Measurements from ENCODE around the gene SPATA19.

Gene SPATA19

DNA sequence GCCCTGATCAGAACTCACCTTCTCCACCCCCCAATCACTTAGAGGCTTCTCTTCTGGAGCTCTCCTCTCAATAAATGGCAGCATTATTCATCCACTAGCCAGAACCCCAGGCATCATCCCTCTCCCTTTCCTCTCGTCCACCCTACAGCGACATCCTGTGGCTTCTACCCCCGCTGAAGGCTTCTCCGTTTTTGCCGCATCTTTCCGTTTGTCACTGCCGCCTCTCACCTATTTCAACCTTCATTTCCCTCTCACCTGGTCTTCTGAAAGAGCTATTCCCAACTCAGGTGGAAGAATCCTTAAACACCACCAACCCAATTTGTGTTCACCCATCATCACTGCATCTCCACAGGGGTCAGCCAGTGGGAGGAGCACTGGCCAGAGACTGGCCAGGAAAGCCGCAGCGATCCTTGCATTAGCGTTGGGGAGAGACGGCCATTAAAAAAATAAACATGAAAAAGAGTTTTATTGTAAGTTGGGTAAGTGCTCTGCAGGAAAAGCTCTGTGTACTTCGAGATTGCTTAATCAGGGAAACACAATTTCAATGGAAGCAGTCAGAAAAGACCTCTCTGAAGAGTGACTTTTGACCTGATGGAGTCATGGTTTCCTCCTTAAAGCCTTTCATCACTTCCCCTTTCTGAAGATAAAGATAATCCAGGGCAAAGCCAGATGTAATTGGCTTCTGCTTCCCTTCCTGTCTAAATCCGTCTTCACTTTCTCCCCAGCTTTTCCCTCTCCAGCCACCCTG is 36.7 kb downstream of the SPATA19 start:
- H3K4me3 ChIP-seq: no peak overlapping the region
- H3K9me3 ChIP-seq (ENCODE audit: low read depth, low read length): no peaks in the 10 kb centered on the region
- no peak for DNase-seq (ENCODE audit: low read depth, low spot score)
- TF ChIP-seq FOXP2 (optimal IDR thresholded peaks at IDR 0.05; ENCODE audit: control extremely low read depth, extremely low read length, insufficient read depth): no peak
- no peak for TF ChIP-seq POLR2AphosphoS5 (IDR thresholded peaks at IDR 0.05; ENCODE audit: borderline replicate concordance, low read depth, low read length)
- TF ChIP-seq EZH2 (IDR thresholded peaks at IDR 0.05): no peak
- H3K9ac ChIP-seq (ENCODE audit: insufficient read length): no peak overlapping the region
- no peaks in the 10 kb centered on the region for H3K36me3 ChIP-seq (ENCODE audit: insufficient read depth, low read length)
- H3K27ac ChIP-seq: no peak overlapping the region

DNA sequence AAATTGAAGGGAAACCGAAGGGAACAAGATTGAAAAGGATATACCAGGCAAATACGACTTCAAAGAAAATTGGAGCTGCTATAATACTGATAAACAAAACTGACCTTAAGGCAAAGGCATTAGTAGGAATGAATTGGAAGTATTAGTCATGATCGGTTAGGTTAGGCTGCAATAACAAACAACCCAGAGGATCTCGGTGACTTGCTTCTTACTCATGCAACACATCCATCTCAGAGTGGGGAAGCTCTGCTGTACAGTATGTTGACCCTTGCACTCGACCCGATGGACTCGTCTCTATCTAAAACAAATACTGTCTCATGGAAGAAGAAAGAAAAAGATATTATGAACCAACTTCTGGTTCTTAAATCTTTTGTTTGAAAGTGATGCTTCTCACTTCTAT is 42.3 kb downstream of the SPATA19 start:
- no peaks in the 10 kb centered on the region for H3K36me3 ChIP-seq (ENCODE audit: insufficient read depth, low read length)
- TF ChIP-seq POLR2AphosphoS5 (IDR thresholded peaks at IDR 0.05; ENCODE audit: borderline replicate concordance, low read depth, low read length) (no peak), EZH2 (IDR thresholded peaks at IDR 0.05) (no peak), FOXP2 (optimal IDR thresholded peaks at IDR 0.05; ENCODE audit: control extremely low read depth, extremely low read length, insufficient read depth) (no peak)
- no peak overlapping the region for H3K4me3 ChIP-seq
- no peak overlapping the region for H3K27ac ChIP-seq
- no peaks in the 10 kb centered on the region for H3K9me3 ChIP-seq (ENCODE audit: low read depth, low read length)
- DNase-seq (ENCODE audit: low read depth, low spot score): no peak
- H3K9ac ChIP-seq (ENCODE audit: insufficient read length): no peak overlapping the region

DNA sequence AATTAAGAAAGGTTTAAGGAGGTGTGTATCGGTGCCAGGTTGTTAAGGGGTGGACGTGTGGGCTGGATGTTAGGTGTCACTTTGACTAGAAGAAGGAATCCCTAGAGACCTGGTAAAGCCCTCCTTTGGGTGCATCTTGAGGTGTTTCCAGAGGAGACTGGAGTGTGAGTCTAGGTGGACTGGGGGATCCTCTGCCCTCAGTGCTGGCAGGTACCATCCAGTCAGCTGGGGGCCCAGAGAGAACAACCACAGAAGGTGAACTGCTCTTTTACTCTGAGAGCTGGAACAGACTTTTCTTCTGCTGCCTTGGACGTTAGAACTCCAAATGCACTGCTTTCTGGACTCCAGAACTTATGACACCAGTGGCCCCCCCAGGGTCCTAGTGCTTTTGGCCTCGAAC is 44.0 kb downstream of the SPATA19 start:
- DNase-seq (ENCODE audit: low read depth, low spot score): no peak
- TF ChIP-seq EZH2 (IDR thresholded peaks at IDR 0.05): no peak
- TF ChIP-seq POLR2AphosphoS5 (IDR thresholded peaks at IDR 0.05; ENCODE audit: borderline replicate concordance, low read depth, low read length): no peak
- TF ChIP-seq FOXP2 (optimal IDR thresholded peaks at IDR 0.05; ENCODE audit: control extremely low read depth, extremely low read length, insufficient read depth): no peak
- H3K27ac ChIP-seq: no peak overlapping the region
- H3K36me3 ChIP-seq (ENCODE audit: insufficient read depth, low read length): no peaks in the 10 kb centered on the region
- no peak overlapping the region for H3K9ac ChIP-seq (ENCODE audit: insufficient read length)
- no peaks in the 10 kb centered on the region for H3K9me3 ChIP-seq (ENCODE audit: low read depth, low read length)
- no peak overlapping the region for H3K4me3 ChIP-seq

DNA sequence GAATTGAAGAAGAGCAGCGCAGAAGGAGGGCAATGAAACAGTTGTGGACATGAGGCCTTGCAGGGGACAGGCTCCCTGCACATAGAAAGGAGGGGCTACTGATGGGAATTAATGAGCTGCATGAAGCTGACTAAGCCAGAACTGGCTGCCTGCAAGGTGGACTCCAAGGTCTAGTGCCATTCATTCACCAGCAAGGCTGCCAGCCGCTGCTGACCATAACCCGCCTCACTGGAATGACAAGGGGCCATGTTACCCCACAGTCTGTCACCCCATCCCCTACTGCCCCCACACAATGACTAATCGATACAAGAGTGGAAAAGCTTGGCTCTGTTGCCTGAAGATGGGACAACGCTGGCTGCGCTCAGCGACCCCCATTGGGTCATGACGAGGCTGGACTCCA is 44.6 kb downstream of the SPATA19 start:
- Histone ChIP-seq H3K9me3 (ENCODE audit: low read depth, low read length) (no peaks in the 10 kb centered on the region), H3K9ac (ENCODE audit: insufficient read length) (no peak overlapping the region), H3K27ac (no peak overlapping the region), H3K4me3 (no peak overlapping the region), H3K36me3 (ENCODE audit: insufficient read depth, low read length) (no peaks in the 10 kb centered on the region)
- no peak for DNase-seq (ENCODE audit: low read depth, low spot score)
- TF ChIP-seq EZH2 (IDR thresholded peaks at IDR 0.05): no peak
- no peak for TF ChIP-seq POLR2AphosphoS5 (IDR thresholded peaks at IDR 0.05; ENCODE audit: borderline replicate concordance, low read depth, low read length)

DNA sequence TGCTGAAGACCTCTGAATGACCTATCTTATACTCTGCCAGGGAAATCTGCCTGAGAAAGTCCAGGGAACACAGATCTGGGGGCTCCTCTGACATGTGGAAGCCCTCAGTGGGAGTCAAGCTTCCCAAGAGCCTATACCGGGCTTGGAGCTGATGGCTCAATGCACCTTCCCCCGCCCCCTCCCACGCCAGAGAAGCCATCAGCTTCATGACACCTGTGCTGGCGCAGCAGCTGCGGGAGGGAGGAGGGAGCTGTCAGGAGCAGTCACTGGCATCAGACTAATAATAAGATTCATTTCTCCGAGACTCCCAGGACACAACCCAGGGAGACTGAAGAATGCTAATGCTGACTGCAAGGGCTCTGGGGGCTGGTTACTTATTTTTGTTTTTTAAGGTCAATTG is 47.8 kb downstream of the SPATA19 start:
- no peaks in the 10 kb centered on the region for H3K36me3 ChIP-seq (ENCODE audit: insufficient read depth, low read length)
- DNase-seq (ENCODE audit: low read depth, low spot score): no peak
- H3K27ac ChIP-seq: no peak overlapping the region
- no peaks in the 10 kb centered on the region for H3K9me3 ChIP-seq (ENCODE audit: low read depth, low read length)
- H3K4me3 ChIP-seq: no peak overlapping the region
- TF ChIP-seq FOXP2 (optimal IDR thresholded peaks at IDR 0.05; ENCODE audit: control extremely low read depth, extremely low read length, insufficient read depth) (no peak), POLR2AphosphoS5 (IDR thresholded peaks at IDR 0.05; ENCODE audit: borderline replicate concordance, low read depth, low read length) (no peak), EZH2 (IDR thresholded peaks at IDR 0.05) (no peak)
- no peak overlapping the region for H3K9ac ChIP-seq (ENCODE audit: insufficient read length)

DNA sequence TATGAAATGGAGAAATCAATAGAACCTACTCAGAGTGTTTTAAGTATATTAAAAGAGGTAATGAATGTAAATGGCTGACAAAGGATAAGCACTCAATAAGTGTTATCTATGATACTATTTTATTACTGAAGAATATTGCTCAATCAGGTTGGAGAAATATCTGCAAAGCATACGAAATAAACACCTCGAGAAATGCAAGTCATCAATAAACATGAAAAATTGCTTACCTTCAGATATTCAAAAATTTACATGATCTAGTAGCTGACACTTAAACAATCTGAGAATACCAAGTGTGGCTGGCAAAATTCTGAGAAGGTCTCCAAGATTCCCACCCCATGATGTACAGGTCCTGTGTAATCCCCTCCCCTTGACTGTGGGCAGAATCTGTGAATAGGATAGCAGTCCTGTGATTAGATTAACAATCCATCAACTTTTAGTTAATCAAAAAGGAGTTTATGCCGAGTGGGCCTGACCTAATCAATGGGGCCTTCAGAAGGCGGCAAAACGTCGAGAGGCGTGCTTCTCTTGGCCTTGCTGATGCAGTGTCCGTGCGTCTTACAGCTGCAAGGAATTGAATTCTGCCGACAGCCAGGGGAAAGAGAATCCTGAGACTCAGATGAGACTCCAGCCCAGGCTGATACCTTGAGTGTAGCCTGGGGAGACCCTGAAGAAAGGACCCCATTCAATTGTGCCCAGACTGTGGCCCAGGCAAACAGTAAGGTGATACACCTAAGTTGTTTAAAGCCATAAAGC is 49.1 kb downstream of the SPATA19 start:
- H3K9me3 ChIP-seq (ENCODE audit: low read depth, low read length): no peaks in the 10 kb centered on the region
- H3K4me3 ChIP-seq: no peak overlapping the region
- H3K27ac ChIP-seq: no peak overlapping the region
- TF ChIP-seq EZH2 (IDR thresholded peaks at IDR 0.05) (no peak), FOXP2 (optimal IDR thresholded peaks at IDR 0.05; ENCODE audit: control extremely low read depth, extremely low read length, insufficient read depth) (no peak), POLR2AphosphoS5 (IDR thresholded peaks at IDR 0.05; ENCODE audit: borderline replicate concordance, low read depth, low read length) (no peak)
- no peaks in the 10 kb centered on the region for H3K36me3 ChIP-seq (ENCODE audit: insufficient read depth, low read length)
- no peak for DNase-seq (ENCODE audit: low read depth, low spot score)
- no peak overlapping the region for H3K9ac ChIP-seq (ENCODE audit: insufficient read length)

DNA sequence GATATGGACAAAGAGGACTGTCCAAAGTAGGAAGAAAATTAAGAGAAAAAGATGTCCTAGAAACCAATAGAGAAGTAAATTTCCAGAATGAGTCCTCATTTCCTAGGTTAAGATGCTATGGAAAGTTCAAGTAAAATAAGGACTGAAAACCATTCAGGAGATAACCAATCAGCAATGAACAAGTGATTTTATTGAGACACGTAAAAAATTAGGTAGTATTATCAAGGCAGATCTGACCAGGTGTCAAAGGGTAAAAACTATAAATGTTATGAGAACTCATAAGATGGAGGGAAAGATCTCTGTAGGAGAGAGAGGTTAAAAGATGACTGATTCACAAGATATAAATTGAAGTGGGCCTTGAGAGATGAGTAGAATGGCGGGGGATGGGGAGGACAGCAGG is 50.2 kb downstream of the SPATA19 start:
- Histone ChIP-seq H3K4me3 (no peak overlapping the region), H3K27ac (no peak overlapping the region), H3K9me3 (ENCODE audit: low read depth, low read length) (no peaks in the 10 kb centered on the region)

DNA sequence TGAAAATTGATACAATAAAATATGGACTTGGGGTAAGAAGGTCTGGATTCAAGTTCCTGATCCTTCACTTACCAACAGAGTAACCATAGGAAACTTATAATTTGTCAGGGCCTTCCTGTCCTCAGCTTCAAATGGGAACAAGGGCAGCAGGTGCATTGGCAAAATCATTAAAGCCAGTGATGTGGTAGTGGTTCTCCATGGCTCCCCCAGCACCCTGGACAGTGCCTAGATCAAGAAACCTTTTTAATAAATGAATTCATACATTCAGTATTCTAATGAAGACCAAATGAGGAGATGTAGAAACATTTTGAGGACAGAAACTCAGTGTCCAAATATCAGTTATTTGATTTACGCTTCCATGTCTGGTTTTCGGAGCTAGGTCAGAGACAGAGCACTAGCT is 51.1 kb downstream of the SPATA19 start:
- no peaks in the 10 kb centered on the region for H3K36me3 ChIP-seq (ENCODE audit: insufficient read depth, low read length)

More for the DNA sequence above, 50.2 kb downstream of the SPATA19 start:
- H3K36me3 ChIP-seq (ENCODE audit: insufficient read depth, low read length): no peaks in the 10 kb centered on the region
- DNase-seq (ENCODE audit: low read depth, low spot score): no peak
- no peak for TF ChIP-seq POLR2AphosphoS5 (IDR thresholded peaks at IDR 0.05; ENCODE audit: borderline replicate concordance, low read depth, low read length)
- no peak for TF ChIP-seq EZH2 (IDR thresholded peaks at IDR 0.05)
- no peak for TF ChIP-seq FOXP2 (optimal IDR thresholded peaks at IDR 0.05; ENCODE audit: control extremely low read depth, extremely low read length, insufficient read depth)
- no peak overlapping the region for H3K9ac ChIP-seq (ENCODE audit: insufficient read length)

More for the DNA sequence above, 51.1 kb downstream of the SPATA19 start:
- no peak for TF ChIP-seq POLR2AphosphoS5 (IDR thresholded peaks at IDR 0.05; ENCODE audit: borderline replicate concordance, low read depth, low read length)
- no peak for TF ChIP-seq FOXP2 (optimal IDR thresholded peaks at IDR 0.05; ENCODE audit: control extremely low read depth, extremely low read length, insufficient read depth)
- no peak for TF ChIP-seq EZH2 (IDR thresholded peaks at IDR 0.05)
- DNase-seq (ENCODE audit: low read depth, low spot score): no peak
- H3K4me3 ChIP-seq: no peak overlapping the region
- H3K9me3 ChIP-seq (ENCODE audit: low read depth, low read length): no peaks in the 10 kb centered on the region
- no peak overlapping the region for H3K27ac ChIP-seq
- H3K9ac ChIP-seq (ENCODE audit: insufficient read length): no peak overlapping the region

Measured in SK-N-MC (cell line).